NCI-H187 treated with DMSO at 0.1 percent for 48 hours (cell line): ENCODE results near the gene MISP3.

Experiments used
- DNase-seq: peaks from one replicate; lab custom pipeline; 2025; lab: John Stamatoyannopoulos, UW

MISP3 gene

DNA sequence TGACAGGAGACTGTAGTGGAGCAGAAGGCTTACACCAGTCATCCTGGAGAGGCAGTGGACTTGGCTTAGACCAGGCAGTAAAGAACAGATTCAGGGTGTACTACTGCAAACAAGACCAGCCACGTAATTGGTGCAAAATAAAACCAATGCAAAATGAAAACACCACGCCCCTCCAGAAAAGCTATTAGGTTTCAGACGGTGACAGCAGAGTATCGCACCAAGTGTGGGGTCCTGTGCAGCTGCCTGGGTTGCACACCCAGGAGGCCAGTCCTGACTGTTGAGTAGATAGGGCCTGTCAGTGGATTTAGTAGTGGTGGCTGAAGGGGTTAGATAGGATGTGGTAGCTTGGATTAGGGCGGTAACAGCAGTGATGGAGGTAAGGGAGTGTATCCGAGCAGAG is 50.3 kb downstream of the MISP3 start:
- no peak for DNase-seq
